Suprapubic skin (tissue), 4 donors: Measurements from ENCODE around the gene AFF4.

Source experiments
- CTCF ChIP-seq, 2 donors: fragments of 200-600 bp in 1 of 2; fragments of 450-650 bp in 1 of 2; sonication (generic) in 1 of 2; IDR thresholded peaks; one replicate each; pipeline ENCODE4 v1.5.1; 2016 to 2019; ENCODE audit warnings: antibody characterized with exemption in 2 of 2, mild to moderate bottlenecking in 1 of 2, moderate library complexity in 1 of 2
- EP300 ChIP-seq: sonication (generic); formaldehyde crosslinking; IDR thresholded peaks from one replicate; pipeline ENCODE4 v1.6.1; 2017; ENCODE audit warnings: antibody characterized with exemption
- POLR2A ChIP-seq, 2 donors: fragments of 450-650 bp; IDR thresholded peaks; one replicate each; pipeline ENCODE4 v1.6.1; 2017; ENCODE audit warnings: antibody characterized with exemption in 2 of 2, mild to moderate bottlenecking in 2 of 2, moderate library complexity in 2 of 2
- POLR2AphosphoS5 ChIP-seq, 3 donors: sonication (generic); formaldehyde crosslinking; IDR thresholded peaks; one replicate each; pipeline ENCODE4 v1.6.1; 2017; ENCODE audit warnings: antibody characterized with exemption in 3 of 3

GRCh38 chr5:132854301-132854700 is 109.1 kb downstream of the AFF4 start:
- TF ChIP-seq CTCF (IDR thresholded peaks at IDR 0.05) (no peak), EP300 (no peak), POLR2A (IDR thresholded peaks at IDR 0.05) (no peak), POLR2AphosphoS5 (IDR thresholded peaks at IDR 0.05) (no peak)
